Fibroblast of villous mesenchyme (primary cell): ENCODE data around the gene SLC43A1. TPM values are rescaled to one million over a fixed set of nuclear protein-coding genes. Genes with fewer than 3 reads are reported as not detected.

ENCODE experiments used
- DNase-seq: peaks from one replicate; pipeline ENCODE4 v3.0.0-alpha.2; 2010; ENCODE audit warnings: low read depth
- H3K4me3 ChIP-seq: 2 replicates; pipeline ENCODE4 v1.5.1; 2011; ENCODE audit warnings: low read depth, mild to moderate bottlenecking, low read length
- CTCF ChIP-seq: IDR thresholded peaks from 2 replicates; pipeline ENCODE4 v1.5.1; 2012; ENCODE audit warnings: low read depth, mild to moderate bottlenecking, low read length; ENCODE audit not compliant: insufficient read depth
- total RNA-seq: library from RNA; depleted of rRNA; stranded (reverse); fragments of >200 nt; gene quantifications from 2 replicates; pipeline ENCODE4 v1.2.3, GENCODE V29; 2012

The SLC43A1 gene
- total RNA-seq, 1 donor = 6.0 TPM

- DNase-seq = no peak
- TF ChIP-seq CTCF = no peak
- H3K4me3 ChIP-seq = peak overlapping the region; percentile 45
These were observed 15.5 kb downstream of the SLC43A1 start for GRCh38 chr11:57499983-57500461.

DNA sequence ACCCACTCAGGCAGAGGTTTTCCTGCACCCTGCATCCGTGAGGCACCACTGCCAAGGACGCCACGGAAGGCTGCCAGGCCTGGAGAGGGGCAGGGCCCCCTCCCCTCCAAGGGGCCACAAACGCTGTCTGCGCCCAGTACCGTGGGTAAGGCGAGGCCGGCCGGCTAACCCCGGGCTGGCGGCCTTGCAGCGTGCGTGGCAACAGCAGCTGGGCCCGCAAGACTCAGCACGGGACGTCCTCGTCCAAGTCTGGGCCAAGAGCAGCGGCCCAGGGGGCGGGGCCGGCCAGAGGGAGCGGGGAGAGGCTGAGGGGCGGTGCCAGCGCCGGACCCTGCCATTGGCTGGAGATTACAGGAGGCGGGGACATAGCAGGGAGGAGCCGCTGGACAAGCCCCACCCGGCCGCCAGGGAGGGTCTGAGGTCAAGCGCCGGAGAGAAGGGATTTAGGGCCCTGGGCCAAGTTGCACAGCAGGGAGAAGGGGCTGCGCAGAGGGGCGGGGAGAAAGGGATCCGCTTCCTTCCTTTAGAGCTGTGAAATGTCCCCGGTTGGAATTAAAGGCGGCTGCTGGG lies 16.0 kb downstream of the SLC43A1 start:
- H3K4me3 ChIP-seq = peak overlapping the region; percentile 45
- DNase-seq = peak; percentile 97
- TF ChIP-seq CTCF = no peak

- no peak overlapping the region for H3K4me3 ChIP-seq
- DNase-seq = no peak
- no peak for TF ChIP-seq CTCF
These were observed 17.0 kb downstream of the SLC43A1 start for GRCh38 chr11:57498540-57498939.

DNA sequence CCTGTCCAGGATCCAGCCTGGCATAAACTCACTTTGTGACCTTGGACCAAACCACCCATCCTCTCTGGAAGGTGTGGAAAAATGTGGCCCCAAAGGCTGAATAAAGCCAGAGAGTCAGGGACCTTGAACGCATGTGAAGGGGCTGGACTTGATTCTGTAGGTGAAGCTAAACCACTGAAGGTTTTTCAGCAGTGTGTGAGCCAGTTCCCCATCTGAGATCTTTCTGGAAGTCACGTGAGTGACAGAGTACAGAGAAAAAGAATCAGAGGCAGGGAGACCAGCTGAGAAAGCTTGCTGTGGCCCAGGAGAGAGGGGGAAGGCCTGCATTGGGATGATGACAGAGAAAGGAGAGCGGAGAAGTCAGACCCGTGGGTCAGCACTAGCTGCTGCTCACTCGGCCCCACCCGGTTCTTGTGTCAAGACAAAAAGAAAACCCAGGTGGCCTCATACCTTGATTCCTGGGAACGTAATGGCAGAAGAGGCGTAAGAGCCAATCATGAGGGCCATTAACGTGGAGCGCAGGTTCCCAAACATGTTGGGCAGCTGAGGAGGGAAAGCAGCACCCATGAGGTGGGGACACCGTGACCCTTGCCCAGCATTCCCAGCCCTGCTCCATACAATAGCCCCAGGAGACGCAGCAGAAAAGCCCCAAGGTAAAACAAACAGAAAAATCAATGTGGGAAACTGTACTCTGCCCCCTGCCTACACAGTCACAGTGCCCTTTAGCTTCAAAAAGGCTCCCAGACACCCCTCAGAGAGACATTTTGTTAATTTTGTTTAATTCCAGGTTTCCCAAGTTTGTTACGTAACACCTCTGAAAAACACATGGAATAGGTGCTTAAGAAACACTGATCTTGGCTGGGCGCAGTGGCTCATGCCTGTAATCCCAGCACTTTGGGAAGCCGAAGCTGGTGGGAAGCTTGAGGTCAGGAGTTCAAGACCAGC lies 17.9 kb downstream of the SLC43A1 start:
- H3K4me3 ChIP-seq = no peak overlapping the region
- TF ChIP-seq CTCF = no peak
- no peak for DNase-seq

DNA sequence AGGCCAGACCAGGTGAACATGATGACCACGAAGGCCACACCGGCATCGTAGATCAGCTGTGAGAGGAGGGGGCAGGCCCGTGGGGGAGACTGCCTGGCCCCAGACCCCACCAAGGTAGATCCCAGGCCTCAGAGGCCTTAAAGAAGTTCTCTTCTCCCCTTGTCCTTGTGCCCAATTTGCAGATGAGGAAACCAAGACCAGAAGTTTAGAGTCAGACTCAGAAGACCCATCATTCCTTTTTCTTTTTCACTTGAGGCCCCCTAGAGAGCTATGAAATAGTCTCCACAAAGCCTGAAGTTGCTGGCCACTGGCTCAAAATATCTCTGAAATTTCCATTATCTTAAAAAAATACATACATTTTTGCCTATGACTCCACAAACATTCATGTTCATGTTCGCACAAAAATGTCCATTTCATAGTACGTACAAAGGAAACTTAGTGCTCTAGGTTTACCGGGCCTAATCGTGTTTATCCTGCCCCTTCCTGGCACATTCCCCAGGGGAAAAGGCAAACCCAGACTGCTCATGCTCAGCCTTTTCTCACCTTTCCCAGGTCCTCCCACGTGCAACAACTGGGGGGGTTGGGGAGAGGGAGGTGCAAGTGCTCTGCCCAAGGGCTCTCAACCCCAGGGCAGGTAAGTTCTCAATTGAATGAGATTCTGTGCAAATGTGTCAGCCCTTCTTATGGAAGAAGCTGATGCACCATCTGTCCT lies 19.2 kb downstream of the SLC43A1 start:
- no peak for TF ChIP-seq CTCF
- no peak for DNase-seq
- no peak overlapping the region for H3K4me3 ChIP-seq

GRCh38 chr11:57493507-57494503 lies 21.7 kb downstream of the SLC43A1 start:
- no peak overlapping the region for H3K4me3 ChIP-seq
- peak; percentile 94 for TF ChIP-seq CTCF
- peak; percentile 46 for DNase-seq
